ENCODE data around the gene FAM156B.
"Not testable (repeated sequence)": the region's sequence is repeated elsewhere in the genome, so short reads cannot be mapped to it uniquely, and the experiment has no call there.

The FAM156B gene, protein sequence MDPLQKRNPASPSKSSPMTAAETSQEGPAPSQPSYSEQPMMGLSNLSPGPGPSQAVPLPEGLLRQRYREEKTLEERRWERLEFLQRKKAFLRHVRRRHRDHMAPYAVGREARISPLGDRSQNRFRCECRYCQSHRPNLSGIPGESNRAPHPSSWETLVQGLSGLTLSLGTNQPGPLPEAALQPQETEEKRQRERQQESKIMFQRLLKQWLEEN

DNA sequence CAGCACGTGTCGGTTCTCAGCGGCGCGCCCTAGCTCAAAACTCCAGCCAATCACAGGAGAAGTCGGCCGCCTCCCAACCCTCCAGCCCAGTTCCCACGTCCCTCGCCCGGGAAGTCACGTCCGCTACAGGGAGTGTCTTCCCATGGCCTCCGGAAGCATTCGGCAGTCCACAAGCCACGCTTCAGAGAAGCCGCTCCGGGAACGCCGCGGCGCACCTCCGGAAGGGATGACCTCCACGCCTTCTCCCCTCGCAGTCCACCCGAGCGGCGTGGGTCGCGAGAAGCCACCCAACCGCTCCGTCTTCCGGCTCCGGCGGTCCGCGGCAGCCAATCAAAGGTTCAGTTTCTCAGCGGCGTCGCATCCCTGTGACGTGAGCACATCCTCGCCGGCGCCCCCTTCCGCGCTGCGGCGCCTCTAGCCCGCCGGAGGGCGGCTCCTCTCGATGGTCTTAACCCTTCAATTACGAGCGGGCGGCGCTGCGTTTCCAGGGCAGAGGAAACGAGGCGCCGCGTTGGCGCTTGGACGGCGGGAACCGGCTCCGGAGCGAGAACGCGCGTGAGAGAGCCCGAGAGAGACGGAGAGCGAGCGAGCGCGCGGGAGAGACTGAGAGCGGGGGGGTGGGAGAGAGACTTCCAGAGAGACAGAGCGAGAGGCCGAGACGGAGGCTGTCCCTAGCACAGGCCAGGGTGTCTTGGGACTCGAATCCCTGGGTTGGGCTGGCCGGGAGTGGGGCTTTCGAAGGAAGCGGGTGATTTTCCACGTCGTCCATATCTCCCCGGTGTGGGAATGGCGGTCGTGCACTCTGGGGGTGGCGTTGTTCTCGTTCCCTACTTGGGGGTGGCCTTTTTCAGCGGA lies at the start of gene FAM156B:
FAM156B (plus strand) TSS at position 476 of the 855 bp plus-strand sequence. CDS start 9,896 bp downstream, outside the sequence.
- DNase-seq (ENCODE audit: low spot score) = not testable (repeated sequence)

DNA sequence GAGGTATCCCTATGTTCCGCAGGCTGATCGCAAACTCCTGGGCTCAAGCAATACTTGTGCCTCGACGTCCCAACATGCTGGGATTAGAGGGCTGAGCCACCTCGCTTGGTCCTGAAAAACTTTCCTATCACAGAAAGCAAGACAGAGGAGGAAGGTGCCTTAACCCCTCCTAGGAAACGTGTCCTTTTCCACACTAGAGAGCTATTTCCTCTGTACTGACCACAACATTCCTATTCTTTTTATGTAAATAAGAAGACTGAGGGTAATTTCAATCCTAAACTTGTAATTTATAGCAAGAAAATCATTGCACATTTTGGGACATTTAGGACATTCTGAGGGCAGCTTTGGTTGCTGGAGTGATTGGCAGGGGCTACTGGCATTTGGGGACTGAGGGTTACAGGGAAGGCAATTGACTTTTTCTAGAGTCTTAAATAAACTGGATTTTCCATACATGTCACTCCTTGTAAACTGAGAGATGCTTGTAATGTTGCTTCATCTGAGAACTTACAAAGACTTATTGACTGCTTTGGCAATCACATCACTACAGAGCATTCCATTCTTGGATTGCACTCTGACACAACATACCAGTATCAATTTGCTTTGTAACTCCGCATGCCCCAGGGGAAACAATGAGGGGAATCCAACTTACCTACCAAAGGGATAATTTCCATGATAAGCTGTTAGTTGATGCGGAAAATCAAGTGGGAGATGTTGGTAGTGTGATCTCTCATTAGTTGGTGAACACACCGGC lies 44.8 kb upstream of the FAM156B start:
- no peak for DNase-seq (ENCODE audit: low spot score)

DNA sequence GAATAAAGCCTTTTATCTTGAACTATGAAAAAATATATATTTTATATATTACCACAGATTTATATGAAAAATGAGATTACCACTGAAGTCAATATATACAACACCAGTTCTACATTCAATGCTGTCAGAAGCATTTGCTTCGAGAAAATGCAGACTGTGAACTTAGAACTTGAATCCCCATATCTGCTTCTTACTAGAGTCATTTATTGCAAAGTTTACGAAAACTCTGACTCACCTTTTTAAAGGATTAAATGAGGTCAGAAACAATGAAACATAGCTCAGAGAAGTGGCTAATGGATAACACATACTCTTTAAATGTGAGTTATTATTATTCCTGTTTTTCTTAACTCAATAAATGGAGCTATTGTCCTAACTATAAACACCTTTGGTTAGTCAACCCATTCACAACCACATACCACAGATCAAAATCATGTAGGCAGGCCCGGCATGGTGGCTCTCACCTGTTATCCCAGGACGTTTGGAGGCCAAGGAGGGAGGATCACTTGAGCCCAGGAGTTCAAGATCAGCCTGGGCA lies 40.1 kb upstream of the FAM156B start:
- not testable (repeated sequence) for DNase-seq (ENCODE audit: low spot score)

DNA sequence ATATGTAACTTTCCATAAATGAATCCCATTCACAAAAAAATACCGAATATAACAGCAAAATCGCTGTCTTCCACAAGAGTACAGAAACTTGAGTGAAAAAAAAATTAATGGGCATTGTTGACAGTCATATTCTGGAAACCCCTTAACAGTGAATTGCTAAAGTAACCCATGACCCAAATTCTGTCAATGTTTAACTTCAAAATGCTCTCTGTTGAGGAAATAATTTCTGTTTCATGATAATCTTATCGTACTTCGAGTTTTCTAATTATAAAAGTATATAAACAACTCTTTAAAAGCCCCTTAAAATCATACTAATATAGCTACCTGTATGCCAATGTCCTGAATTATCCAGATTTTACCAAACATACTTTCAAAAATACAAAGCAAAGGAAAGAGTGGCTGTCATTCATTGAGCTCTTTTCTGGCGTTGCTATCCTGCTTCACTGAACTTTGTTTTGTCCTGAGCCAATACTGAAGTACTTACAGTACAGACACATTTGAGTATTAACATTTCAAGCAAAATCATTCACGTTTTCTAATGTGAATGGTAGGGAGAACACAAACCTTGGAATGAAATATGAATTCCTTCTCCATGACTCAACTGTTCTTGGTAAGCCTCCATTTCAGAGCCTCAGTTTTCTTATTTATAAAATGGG lies 31.7 kb upstream of the FAM156B start:
- DNase-seq (ENCODE audit: low spot score) = no peak

DNA sequence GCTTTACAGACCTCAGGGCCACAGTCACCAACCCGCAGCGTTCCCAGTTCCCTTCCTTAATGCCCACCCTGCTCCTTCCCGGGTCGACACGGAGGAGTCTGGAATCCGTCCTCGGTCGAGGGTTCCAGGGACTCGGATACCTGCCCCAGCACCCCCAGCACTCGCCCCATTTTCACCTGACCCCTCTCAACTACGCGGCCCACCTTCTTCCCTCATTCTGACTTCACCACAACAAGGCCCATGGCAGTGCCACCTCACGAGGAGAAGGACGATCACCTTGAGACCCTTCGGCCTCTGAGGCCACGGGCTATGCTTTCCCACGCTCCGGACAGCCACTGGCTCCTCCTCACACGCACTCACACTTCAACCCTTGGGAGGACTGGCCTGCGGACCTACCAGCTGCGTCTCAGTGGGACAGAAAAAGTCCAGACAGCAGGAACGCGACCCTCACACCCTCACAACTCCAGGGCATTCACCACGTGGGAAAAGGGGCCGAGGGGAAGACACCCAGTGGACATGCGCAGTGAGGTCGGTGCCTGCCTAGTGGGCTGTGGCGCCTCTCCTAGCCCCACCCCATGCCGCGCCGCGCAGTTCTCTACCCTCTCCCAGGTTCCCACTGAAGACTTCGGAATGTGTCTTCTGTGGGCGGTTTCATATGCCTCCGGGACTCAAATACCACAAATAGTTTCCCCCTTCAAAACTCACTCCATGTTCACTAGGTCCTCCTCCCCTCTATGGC lies 29.4 kb upstream of the FAM156B start, which contains the start of gene XAGE3:
XAGE3 (minus strand) TSS at position 474 of the 739 bp plus-strand sequence. CDS start 950 bp downstream, outside the sequence.
- DNase-seq (ENCODE audit: low spot score) = no peak

DNA sequence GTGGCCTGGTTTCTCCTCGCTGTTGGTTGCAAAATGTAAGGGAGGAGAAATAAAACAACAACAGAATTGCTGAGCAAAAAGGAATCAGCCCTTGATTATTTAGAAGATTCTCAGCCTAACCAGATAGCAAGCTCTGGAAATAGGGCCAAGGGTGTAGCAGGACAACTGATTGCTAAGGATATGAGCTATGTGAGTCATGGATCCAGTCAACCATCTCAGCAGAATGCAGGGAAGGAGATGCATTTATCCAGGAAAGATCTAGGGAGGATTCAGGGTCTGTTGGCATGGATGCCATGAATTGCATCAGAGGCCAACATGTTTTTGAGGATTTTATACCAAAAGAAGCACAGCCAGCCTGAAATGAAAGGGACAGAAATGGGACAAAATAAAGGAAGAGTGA lies 27.1 kb upstream of the FAM156B start:
- no peak for DNase-seq (ENCODE audit: low spot score)

DNA sequence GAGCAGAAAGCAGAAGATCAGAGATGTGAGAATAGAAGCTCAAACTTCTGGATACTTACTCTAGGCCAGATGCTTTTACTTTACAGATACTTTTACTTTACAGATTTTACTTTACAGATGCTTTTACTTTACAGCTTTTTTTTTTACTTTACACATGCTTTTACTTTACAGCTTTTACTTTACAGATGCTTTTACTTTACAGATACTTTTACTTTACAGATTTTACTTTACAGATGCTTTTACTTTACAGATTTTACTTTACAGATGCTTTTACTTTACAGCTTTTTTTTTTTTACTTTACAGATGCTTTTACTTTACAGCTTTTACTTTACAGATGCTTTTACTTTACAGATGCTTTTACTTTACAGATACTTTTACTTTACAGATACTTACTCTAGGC lies 23.3 kb upstream of the FAM156B start:
- not testable (repeated sequence) for DNase-seq (ENCODE audit: low spot score)

DNA sequence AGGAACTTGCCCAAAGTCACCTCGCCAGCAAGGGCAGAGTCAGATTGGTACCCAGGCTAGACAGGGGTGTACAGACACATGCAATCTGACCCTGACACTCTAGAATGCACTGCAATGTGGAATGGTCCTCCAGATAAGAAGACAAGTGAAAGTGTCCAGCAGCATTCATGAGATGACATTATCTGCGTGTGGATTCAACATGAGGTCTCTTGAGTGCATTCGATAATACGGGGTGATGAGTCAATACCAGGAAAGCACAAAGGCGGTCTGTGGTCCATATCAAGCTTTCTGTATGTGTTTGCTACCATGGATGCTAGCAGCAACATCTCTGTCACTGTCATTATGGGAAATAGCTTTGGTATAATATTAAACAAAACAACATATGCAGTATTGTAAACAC lies 22.5 kb upstream of the FAM156B start:
- DNase-seq (ENCODE audit: low spot score) = no peak

DNA sequence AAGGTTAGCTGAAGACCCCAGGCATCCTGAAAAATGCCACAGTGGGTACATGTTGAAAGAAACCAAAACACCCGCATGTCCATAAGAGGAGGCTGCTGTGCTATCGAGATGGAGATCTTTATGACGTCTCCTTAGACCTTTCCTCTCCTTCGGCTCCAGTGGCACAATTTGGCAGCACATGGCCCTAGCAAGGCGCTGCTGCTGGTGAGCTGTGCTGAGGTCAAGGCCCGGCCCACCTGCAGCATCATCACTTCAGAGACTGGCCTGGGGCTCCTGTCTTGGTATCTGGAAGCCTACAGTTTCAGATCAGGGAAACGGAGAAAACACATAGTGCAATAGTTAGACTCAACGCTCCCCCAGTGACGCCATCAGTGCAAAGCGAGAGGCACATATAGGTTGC lies 21.7 kb upstream of the FAM156B start:
- DNase-seq (ENCODE audit: low spot score) = not testable (repeated sequence)

DNA sequence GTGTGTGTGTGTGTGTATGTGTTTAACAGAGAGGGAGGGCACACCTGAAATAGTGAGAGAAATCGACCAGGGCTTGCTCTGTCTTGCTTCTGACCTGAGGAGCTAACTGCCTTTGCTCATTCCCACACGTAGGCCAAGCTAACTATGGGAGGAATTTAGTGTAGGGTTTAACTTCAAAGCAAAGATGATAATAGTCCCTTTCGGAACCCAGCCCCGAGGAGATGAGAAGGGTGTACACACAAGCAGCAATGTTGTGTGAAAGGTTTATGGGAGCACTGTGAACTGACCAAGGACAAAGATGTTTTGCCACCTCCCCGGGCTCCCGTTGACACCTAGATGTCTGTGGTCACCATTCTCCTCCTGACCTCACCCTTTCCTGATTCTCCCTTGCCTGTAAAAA lies 20.7 kb upstream of the FAM156B start:
- DNase-seq (ENCODE audit: low spot score) = not testable (repeated sequence)

DNA sequence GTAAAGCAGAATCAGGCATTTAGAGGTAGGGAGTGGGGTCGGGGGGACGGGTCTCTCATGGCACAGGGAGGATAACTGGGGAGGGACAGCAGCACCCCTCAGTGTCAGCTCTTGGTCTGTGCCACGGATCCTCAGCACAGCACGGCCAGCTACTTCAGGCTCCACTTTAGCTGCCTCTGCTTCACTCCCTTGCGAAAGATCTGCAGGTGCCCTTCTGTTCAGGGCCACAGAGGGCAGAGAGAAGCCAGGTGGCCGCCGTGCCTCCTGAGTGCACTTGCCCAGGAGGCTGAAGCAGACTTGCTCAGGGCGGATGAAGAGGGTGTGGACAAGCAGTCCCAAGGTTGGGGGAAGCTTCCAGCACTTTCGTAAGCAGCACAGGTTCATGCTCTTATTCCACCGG lies 9.7 kb upstream of the FAM156B start:
- DNase-seq (ENCODE audit: low spot score) = not testable (repeated sequence)

DNA sequence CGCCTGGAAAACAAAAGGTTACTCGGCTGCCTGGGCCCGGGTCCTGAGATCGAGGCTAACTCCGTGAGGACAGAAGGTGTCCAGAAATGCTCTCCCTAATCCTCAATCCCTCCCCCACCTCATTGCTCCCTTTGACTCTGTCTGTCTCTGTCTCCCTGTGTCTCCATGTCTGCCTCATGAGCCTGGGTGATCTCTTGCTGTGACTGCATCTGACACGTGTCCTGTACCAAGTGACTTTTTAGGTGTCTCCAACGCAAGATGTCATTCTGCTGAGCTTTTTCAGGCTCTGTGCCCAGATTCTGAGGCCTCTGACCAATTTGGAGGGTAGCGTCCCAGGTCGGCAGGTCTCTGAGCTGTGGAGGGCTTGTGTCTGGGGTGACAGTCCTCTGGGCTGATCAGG lies 9.0 kb upstream of the FAM156B start:
- not testable (repeated sequence) for DNase-seq (ENCODE audit: low spot score)

DNA sequence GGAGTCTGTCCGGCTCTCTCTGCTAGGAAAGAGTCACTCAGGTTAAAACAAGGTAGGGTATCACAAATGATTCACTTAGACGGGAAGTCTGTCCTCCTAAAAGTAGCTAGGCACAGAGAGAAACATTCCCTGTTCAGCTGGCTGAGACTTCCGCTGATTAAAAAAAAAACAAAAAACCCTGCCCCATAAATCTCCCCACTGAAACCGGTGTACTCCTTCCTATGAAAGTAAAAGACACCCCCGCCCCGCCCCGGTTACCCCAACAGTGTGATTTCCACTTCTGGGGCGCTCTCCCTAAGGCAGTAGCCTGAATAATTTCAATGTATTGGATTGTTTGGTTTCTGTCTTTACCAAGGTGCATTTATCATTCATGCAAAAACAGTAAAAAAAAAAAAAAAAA lies 692 bp upstream of the FAM156B start:
- not testable (repeated sequence) for DNase-seq (ENCODE audit: low spot score)

DNA sequence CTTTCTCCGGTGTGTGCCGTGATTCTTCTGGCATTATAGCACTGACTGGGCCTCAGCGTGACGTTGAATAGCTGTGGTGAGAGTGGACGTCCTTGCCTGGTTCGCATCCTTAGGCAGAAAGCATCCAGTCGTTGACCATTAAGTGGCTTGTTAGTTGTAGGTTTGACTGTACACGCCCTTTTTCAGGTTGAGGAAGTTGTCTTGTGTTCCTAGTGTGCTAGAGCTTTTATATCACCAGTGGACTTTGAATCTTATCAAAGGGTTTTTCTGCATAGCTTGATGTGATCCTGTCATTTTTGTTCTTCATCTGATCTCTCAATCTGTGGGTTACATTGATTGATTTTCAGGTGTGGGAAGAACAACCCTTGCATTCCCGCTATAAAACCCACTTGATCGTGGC lies 8.4 kb downstream of the FAM156B start:
- not testable (repeated sequence) for DNase-seq (ENCODE audit: low spot score)

DNA sequence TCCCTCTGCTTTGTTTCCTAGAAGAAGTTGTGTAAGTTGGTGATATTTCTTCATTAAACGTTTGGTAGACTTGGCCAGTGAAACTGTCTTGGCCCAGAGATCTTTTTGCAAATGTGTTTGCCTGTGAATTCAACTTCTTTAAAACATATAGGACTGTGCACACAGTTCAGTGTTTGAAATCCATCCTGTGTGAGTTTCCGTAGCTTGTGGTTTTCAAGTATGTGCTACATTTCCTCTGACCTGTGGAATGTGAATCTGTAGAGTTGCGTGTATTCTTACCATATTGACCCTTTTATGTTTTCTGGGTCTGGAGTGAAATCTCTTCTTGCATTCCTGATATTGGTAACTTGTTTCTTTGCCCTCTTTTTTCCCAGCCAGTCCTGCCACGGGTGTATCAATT lies 8.9 kb downstream of the FAM156B start:
- DNase-seq (ENCODE audit: low spot score) = not testable (repeated sequence)

DNA sequence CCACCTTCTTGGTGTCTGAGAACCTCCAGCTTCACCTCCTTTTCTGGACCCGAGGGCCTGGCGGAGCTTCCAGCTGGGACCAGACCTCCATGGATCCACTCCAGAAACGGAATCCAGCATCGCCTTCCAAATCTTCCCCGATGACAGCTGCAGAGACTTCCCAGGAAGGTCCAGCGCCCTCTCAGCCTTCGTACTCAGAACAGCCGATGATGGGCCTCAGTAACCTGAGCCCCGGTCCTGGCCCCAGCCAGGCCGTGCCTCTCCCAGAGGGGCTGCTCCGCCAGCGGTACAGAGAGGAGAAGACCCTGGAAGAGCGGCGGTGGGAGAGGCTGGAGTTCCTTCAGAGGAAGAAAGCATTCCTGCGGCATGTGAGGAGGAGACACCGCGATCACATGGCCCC lies 10.0 kb downstream of the FAM156B start:
- DNase-seq (ENCODE audit: low spot score) = not testable (repeated sequence)

DNA sequence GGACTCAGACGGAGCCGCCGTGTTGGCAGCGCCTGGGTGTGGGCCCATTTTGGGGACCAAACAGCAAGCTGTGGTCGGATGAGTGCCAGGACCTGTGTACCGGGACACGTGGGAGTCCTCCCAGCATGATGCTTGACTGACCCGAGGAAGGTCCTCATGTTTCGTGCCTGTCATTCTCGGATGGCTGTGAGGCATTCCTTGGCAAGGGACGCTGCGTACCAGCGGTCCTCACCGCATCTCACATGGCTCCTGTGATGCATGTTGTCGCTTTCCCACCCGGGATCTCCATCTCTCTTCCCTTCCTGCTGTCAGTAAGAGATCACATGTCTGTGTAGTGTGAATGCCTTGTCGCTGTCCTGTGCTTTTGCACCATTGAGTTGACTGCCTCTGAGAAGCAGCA lies 10.8 kb downstream of the FAM156B start:
- not testable (repeated sequence) for DNase-seq (ENCODE audit: low spot score)

DNA sequence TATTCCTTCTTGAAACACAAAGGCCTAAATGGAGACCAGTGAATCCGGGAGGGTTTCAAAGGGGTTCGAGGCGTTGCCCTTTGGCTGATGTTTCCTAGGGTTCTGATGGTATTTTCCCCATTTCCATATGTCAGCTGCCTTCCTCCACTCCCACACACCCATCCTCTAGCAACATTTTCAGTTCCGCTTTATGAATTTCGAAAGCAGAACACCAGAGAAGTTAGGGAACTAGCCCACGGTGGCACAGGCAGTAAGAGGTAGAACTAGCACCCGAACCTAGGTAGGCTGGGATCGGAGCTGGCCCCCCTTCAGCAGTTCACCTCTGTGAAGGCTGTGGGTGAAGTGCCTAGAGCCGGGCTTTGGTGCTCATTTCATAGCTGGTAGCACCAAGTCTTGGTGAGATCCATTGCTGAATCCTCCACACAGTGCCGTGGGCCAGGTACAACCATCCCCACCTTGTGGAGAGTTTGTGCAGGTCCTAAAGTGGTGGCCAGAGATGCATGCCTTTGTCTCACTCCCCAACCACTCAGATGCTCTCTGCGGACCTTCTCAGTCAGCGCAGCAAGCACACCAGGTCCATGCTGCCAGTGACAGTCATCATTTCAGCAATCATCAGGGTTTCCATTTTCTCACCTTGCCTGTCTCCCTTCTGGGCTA lies 12.3 kb downstream of the FAM156B start:
- DNase-seq (ENCODE audit: low spot score) = not testable (repeated sequence)

DNA sequence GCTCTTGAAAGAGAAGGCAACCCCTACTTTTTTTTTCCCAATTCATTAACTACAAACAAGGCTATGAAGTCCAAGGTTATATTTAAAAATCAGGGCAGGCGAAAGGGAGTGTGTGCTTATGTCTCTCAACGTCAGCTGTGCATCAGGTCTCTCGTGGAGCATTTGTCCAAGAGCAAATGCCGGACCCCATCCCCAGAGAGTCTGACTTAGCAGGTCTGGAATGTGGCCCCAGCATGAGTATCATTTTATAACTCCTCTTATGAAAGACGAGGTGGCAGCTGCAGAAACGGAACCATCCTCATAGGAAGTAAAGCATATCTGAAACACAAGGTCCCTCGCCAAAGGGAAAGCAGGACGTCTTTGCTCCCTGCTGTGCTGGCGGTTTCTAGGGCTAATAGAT lies 16.6 kb downstream of the FAM156B start:
- not testable (repeated sequence) for DNase-seq (ENCODE audit: low spot score)

DNA sequence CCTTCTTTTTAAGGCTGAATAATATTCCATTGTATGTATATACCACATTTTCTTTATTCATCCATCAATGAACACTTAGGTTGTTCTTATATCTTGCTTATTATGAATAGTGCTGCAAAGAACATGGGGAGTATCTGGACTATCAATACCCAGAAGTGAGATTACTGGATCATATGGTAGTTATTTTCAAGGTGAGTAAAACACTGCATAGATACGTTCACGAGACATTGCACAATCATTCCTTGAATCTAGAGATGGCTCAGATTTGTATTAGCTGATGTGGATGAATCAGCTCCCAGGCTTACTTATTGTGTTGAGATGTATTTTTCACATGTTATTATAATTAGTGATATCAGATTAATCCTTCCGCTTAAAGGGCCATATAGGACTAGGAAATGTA lies 17.6 kb downstream of the FAM156B start:
- not testable (repeated sequence) for DNase-seq (ENCODE audit: low spot score)

All from ecto neural progenitor cell (in vitro differentiated cells).